Astrocyte of the cerebellum (primary cell): Measurements from ENCODE around the gene GLI2.

Experiments
- DNase-seq: peaks from one replicate; pipeline ENCODE4 v3.0.0-alpha.2; 2011; ENCODE audit warnings: low read depth
- H3K4me3 ChIP-seq: 2 replicates; pipeline ENCODE4 v1.5.1; 2011; ENCODE audit warnings: mild to moderate bottlenecking, low read depth, low read length, moderate library complexity
- in situ Hi-C: cut with HindIII; loops from 2 replicates; pipeline ENCODE4 v1.10.0; 2017; ENCODE audit warnings: low sequenced_read_pairs
- TF ChIP-seq, protein P1 (sequence below): IDR thresholded peaks from 2 replicates; pipeline ENCODE4 v1.5.1; 2012; ENCODE audit warnings: low read length, low read depth, moderate library complexity, mild to moderate bottlenecking; ENCODE audit errors: missing control alignments

Gene GLI2

DNA sequence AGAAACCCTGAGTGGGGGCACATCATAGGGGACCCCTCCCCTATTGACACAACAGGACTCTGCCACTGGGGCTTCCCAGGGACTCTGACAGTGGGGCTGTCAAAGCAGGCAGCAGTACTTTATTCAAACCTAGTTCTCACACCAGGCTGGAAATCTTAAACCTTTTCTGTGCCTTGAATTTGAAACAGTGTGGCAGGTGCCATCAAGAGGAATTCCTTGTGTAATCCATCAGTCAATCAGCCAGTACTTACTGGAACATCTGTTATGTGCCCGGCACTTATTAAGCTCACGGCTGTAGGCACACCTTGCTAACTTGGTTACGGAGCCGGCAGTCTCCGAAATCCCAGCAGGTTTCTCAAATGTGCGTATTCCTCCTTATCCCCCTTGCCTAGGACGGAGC, 12.0 kb downstream of the GLI2 start:
- in situ Hi-C loops, result no loop called here
- no peak for DNase-seq
- TF ChIP-seq, protein P1, sequence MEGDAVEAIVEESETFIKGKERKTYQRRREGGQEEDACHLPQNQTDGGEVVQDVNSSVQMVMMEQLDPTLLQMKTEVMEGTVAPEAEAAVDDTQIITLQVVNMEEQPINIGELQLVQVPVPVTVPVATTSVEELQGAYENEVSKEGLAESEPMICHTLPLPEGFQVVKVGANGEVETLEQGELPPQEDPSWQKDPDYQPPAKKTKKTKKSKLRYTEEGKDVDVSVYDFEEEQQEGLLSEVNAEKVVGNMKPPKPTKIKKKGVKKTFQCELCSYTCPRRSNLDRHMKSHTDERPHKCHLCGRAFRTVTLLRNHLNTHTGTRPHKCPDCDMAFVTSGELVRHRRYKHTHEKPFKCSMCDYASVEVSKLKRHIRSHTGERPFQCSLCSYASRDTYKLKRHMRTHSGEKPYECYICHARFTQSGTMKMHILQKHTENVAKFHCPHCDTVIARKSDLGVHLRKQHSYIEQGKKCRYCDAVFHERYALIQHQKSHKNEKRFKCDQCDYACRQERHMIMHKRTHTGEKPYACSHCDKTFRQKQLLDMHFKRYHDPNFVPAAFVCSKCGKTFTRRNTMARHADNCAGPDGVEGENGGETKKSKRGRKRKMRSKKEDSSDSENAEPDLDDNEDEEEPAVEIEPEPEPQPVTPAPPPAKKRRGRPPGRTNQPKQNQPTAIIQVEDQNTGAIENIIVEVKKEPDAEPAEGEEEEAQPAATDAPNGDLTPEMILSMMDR, result no peak
- no peak overlapping the region for H3K4me3 ChIP-seq

DNA sequence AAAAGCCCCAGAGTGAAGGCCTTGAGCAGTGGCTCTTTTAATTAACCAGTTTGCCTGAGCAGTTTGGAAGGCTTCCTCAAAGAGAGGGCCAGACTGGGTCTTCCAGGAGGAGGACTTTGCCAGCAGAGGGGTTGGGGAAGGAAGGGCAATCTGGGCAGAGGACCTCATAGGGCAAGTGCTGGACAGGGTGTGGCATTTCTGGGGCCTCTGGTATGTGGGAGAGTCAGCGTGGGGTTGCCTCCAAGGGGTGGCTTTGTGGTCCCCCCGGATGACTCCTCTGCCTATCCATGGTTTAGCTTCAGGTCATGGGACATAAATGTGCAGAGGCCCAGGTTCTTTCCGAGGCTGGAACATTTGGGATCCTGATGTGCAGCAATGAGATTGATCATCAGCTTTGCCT, 12.6 kb downstream of the GLI2 start:
- TF ChIP-seq, protein P1, result no peak
- no peak overlapping the region for H3K4me3 ChIP-seq
- in situ Hi-C loops, result no loop called here
- DNase-seq, result no peak

DNA sequence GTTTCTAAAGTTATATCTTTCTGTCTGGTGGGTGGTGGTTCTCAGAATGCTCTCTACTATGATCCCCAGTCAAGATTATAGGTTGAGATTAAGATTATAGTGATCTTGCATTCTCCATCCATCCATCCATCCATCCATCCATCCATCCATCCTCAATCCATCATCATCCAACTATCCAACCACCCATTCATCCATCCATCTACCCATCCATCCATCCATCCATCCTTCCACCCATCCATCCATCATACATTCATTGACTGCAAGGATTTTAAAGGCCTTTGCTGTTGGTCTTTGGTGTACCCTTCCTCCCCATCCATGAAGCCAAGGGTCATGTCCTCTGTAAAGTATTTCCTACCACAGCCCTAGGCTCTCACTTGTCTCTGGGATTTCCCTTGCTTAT, 13.1 kb downstream of the GLI2 start:
- TF ChIP-seq, protein P1, result no peak
- no peak for DNase-seq
- H3K4me3 ChIP-seq, result no peak overlapping the region
- in situ Hi-C loops, result no loop called here

DNA sequence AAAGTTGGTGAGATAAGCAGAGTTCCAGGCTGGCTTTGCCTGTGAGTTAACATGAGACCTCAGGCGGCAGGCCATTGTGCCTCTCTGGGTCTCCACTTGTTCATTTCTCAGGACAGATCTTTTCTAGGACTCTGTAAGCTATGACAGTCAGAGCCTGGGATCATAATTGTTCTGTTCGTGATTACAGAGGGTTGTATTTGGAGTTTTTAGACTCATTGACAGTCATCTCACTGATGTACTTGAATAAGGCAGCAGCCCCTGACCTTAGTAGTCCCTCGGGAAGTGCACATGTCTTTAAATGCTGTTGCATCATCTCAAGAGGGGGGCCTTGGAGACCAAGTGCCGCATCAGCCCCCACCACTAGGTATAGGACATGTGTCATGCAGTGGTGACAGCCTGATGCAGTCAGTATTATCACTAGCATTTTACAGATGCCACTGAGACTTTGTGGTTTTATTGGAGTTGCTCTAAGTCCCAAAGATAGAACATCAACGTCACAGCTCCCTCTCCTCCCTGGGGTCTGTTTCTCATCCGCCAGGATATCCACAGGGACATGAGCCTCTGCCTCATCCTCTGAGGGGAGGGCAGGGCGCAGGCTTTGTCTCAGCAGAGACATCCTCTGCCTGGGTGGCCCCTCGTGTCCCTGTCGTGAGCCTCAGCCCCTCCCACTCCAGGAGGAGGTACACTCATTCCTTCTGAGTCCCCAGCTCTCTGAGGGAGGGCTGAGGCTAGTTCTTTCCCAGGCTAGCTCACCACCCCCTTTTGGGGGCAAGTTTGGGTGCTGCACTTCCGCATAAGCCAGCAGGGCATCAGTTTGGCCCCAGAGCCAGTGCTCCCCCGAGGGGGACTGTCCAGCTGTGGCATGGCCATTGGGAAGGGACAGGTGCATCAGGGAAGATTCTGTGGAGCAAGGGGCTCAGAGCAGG, 14.1 kb downstream of the GLI2 start:
- in situ Hi-C loops, result no loop called here
- no peak for DNase-seq
- TF ChIP-seq, protein P1, result no peak
- no peak overlapping the region for H3K4me3 ChIP-seq

DNA sequence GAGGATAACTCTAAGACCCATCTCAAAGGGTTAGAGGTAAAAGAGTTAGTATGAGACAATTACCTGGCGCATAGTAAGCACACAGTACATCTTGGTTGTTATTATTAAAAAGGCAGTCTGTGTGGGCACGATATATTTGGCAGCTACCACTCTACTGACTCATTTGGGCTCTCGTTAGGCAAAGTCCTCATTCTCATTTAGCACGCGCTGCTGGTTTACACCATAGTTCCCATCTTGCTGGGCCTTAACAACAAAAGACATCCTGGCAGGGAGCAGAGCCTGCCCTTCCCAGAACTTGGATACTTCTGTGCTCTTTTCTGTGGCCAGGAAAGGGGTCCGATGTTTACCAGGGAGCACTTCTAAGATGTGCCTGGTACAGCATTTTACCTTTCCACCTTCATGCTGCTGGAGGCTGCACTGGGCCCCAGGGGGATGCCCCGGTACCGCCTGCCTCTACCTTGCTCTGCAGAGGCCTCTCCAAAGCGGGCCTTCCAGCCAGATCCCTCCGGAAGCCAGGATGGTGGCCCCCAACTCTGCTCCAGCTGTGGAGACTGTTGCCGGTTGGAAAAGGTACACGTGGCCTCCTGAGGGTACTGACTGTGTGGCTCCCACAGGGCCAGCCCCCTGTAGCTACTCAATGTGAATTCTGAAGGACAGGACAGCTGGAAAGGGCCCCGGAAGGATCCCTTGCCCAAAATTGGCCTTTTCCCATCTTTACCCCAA, 15.0 kb downstream of the GLI2 start:
- TF ChIP-seq, protein P1, result no peak
- no peak for DNase-seq
- in situ Hi-C loops, result no loop called here
- no peak overlapping the region for H3K4me3 ChIP-seq

DNA sequence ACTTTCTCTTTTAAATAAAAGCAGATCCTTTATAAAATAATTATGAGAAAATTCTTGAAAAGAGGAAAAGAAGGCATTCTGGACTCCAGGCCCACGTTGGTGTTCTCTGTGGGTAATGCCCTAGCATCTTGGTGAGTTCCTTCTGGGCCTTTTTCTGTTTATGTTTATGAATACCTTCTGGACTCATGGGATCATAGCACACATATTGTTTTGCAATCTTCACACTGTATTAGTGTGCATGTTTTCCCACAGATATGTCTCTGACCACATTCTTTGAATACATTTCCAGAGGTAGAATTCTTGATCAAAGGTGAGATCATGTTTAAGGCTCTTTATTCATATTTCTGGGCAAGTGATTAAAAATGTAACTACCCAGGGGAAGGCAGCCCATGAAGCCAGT, 15.9 kb downstream of the GLI2 start:
- H3K4me3 ChIP-seq, result no peak overlapping the region
- no peak for DNase-seq
- in situ Hi-C loops, result no loop called here
- TF ChIP-seq, protein P1, result no peak
